Nephron progenitor cell (in vitro differentiated cells): Measurements from ENCODE around the gene FOXM1.

ENCODE experiments used
- DNase-seq: peaks from one replicate; pipeline ENCODE4 v3.0.0; 2021
- H3K27ac Mint-ChIP-seq: 2 replicates; pipeline ENCODE4 v1.8.0; 2021; ENCODE audit warnings: mild to moderate bottlenecking, moderate library complexity, mixed read lengths
- H3K27me3 Mint-ChIP-seq: 2 replicates; pipeline ENCODE4 v1.8.0; 2021; ENCODE audit warnings: mild to moderate bottlenecking, low read depth, mixed read lengths; ENCODE audit not compliant: poor library complexity
- H3K36me3 Mint-ChIP-seq: 2 replicates; pipeline ENCODE4 v1.8.0; 2021; ENCODE audit warnings: low read depth, mixed read lengths
- H3K4me1 Mint-ChIP-seq: 2 replicates; pipeline ENCODE4 v1.8.0; 2021; ENCODE audit warnings: mixed read lengths
- H3K4me3 Mint-ChIP-seq: 2 replicates; pipeline ENCODE4 v1.8.0; 2021; ENCODE audit warnings: mild to moderate bottlenecking, moderate library complexity, mixed read lengths
- H3K9me3 Mint-ChIP-seq: 2 replicates; pipeline ENCODE4 v1.8.0; 2021; ENCODE audit warnings: mild to moderate bottlenecking, moderate library complexity, mixed read lengths
- CTCF ChIP-seq: fragments of 200-600 bp; sonication (generic); IDR thresholded peaks from 2 replicates; pipeline ENCODE4 v1.5.0; 2021; ENCODE audit warnings: antibody characterized with exemption

The FOXM1 gene

GRCh38 chr12:2813214-2814185 is 63.5 kb downstream of the FOXM1 start:
- DNase-seq: peak; percentile 56
- Mint-ChIP-seq H3K27ac (peak overlapping the region; percentile 100), H3K36me3 (peaks cover 23% of the 10 kb centered on the region), H3K9me3 (no peaks in the 10 kb centered on the region), H3K4me3 (peak overlapping the region; percentile 100), H3K27me3 (peaks cover 5% of the 10 kb centered on the region), H3K4me1 (peaks cover 25% of the 10 kb centered on the region)
- peak; percentile 67 for TF ChIP-seq CTCF

- no peaks in the 10 kb centered on the region for H3K27me3 Mint-ChIP-seq
- H3K36me3 Mint-ChIP-seq: peaks cover 18% of the 10 kb centered on the region
- TF ChIP-seq CTCF: no peak
- DNase-seq: peak; percentile 97
- H3K4me1 Mint-ChIP-seq: peaks cover 25% of the 10 kb centered on the region
- H3K9me3 Mint-ChIP-seq: no peaks in the 10 kb centered on the region
- peak within 1 kb of the TSS; percentile 100 for H3K27ac Mint-ChIP-seq
- peak within 1 kb of the TSS; percentile 100 for H3K4me3 Mint-ChIP-seq
Measured at GRCh38 chr12:2812290-2813213, 64.4 kb downstream of the FOXM1 start, which contains the start of gene ITFG2. Gene ITFG2, plus strand, starts transcription at chr12:2812668. Its CDS starts 93 bp downstream, at chr12:2812761.

- H3K27me3 Mint-ChIP-seq: no peaks in the 10 kb centered on the region
- DNase-seq: no peak
- peak overlapping the region; percentile 59 for H3K27ac Mint-ChIP-seq
- no peak overlapping the region for H3K4me3 Mint-ChIP-seq
- TF ChIP-seq CTCF: no peak
- H3K36me3 Mint-ChIP-seq: peaks cover 17% of the 10 kb centered on the region
- H3K9me3 Mint-ChIP-seq: no peaks in the 10 kb centered on the region
- H3K4me1 Mint-ChIP-seq: peaks cover 25% of the 10 kb centered on the region
Measured at GRCh38 chr12:2811801-2812200, 65.2 kb downstream of the FOXM1 start.
